ENCODE data around the gene SIRT5.

DNA sequence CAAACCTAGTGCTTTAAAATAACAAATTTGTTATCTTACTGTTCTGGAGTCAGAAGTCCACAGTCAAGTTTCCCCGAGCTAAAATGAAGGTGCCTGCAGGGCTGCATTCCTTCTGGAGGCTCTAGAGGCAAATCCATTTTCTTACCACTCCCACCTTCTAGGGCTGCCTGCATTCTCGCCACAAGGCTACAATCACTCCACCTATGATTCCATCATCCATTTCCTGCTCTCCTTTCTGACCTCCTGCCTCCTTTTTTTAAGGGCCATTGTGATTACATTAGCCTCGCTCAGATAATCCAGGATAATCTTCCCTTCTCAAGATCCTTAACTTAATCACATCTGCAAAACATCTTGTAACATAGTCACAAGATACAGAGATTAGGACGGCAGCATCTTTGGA, 42.4 kb upstream of the SIRT5 start:
- TF ChIP-seq POLR2A (IDR thresholded peaks at IDR 0.05) = no peak
- TF ChIP-seq, protein P1, sequence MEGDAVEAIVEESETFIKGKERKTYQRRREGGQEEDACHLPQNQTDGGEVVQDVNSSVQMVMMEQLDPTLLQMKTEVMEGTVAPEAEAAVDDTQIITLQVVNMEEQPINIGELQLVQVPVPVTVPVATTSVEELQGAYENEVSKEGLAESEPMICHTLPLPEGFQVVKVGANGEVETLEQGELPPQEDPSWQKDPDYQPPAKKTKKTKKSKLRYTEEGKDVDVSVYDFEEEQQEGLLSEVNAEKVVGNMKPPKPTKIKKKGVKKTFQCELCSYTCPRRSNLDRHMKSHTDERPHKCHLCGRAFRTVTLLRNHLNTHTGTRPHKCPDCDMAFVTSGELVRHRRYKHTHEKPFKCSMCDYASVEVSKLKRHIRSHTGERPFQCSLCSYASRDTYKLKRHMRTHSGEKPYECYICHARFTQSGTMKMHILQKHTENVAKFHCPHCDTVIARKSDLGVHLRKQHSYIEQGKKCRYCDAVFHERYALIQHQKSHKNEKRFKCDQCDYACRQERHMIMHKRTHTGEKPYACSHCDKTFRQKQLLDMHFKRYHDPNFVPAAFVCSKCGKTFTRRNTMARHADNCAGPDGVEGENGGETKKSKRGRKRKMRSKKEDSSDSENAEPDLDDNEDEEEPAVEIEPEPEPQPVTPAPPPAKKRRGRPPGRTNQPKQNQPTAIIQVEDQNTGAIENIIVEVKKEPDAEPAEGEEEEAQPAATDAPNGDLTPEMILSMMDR (IDR thresholded peaks at IDR 0.05) = no peak

All from tibial nerve (tissue), 3 donors.